Psoas muscle (tissue), 8 donors: ENCODE results near the gene ROBO1. TPM values are rescaled to one million over a fixed set of nuclear protein-coding genes. Genes with fewer than 3 reads are reported as not detected.
A peak's percentile ranks its signal among the peaks of the same experiment; 100 is the strongest.

Source experiments
- ATAC-seq, 4 donors: fragments of 200-7000 bp; cut with Tn5 transposase; one replicate each; pipeline ENCODE4 v1.9.1; 2020; ENCODE audit warnings: moderate library complexity in 3 of 4, mild to moderate bottlenecking in 2 of 4
- DNase-seq, 2 donors: peaks; one replicate each; pipeline ENCODE4 v3.0.0-alpha.2; 2020
- H3K27ac ChIP-seq: fragments of 200-600 bp; one replicate; pipeline ENCODE4 v1.8.0; 2022
- H3K27me3 ChIP-seq, 3 donors: fragments of 200-600 bp in 1 of 3; one replicate each; pipeline versions ENCODE4 v1.6.1 to v1.8.0; 2013 to 2022; ENCODE audit warnings: low read length in 2 of 3, mild to moderate bottlenecking in 2 of 3, moderate library complexity in 1 of 3; ENCODE audit not compliant: insufficient read depth in 3 of 3
- H3K36me3 ChIP-seq, 2 donors: fragments of 200-600 bp in 1 of 2; one replicate each; pipeline versions ENCODE4 v1.6.1 to v1.8.0; 2013 to 2022; ENCODE audit warnings: low read depth in 1 of 2, mild to moderate bottlenecking in 1 of 2, moderate library complexity in 1 of 2; ENCODE audit not compliant: insufficient read depth in 1 of 2
- H3K4me1 ChIP-seq: fragments of 200-600 bp; one replicate; pipeline ENCODE4 v1.8.0; 2022
- H3K4me3 ChIP-seq: fragments of 200-600 bp; one replicate; pipeline ENCODE4 v1.8.0; 2022; ENCODE audit warnings: mild to moderate bottlenecking
- H3K9me3 ChIP-seq: fragments of 200-600 bp; one replicate; pipeline ENCODE4 v1.8.0; 2022
- WGBS, 3 donors: extraction: QIAGEN DNeasy Blood & Tissue Kit; methylation state at CpG; one replicate each; pipeline versions ENCODE4 v1.1.6 to v1.1.7; 2013; 5-methylcytosine and 5-hydroxymethylcytosine counted together
- intact Hi-C, 2 donors: fragments of 100-400 bp; cut with DNase I; formaldehyde crosslinking; loops; one replicate each; pipeline versions ENCODE4 v1.11.0 to v1.14.2; 2022
- polyA plus RNA-seq, 3 donors: library from polyadenylated mRNA; stranded (reverse); fragments of 200-250 nt; gene quantifications; one replicate each; pipeline ENCODE4 v1.2.3, GENCODE V29; 2013
- total RNA-seq, 4 donors: library from RNA; stranded (reverse); fragmentation: NEBNext Ultra II Directional in 2 of 4; extraction: Animal tissue kit (Norgen Biotek cat#: 25700) in 2 of 4; gene quantifications; one replicate each; pipeline versions ENCODE4 v1.2.1 to v1.2.4, GENCODE V29; 2021 to 2023
- TF ChIP-seq, protein P1 (sequence below): fragments of 200-600 bp; IDR thresholded peaks from one replicate; pipeline ENCODE4 v1.8.0; 2022; ENCODE audit warnings: antibody characterized with exemption
- donor health status: healthy with polysubstance abuse.
- donor health status: DM: no; HTN: no; CAD: no; lungs with moderate emphysema.
- donor health status: Bipolar disorder and iron deficiency.
- donor health status: healthy.
- donor health status: DM: yes; HTN: yes; CAD: no.
- donor health status: DM: no; HTN: no; CAD: no.
- donor health status: DM: no; HTN: no; CAD: no.
- donor health status: DM: yes; HTN: yes; CAD: no.

The ROBO1 gene
- total and polyA plus RNA-seq, 7 donors, result 0.52 to 14.0 (median 4.9) TPM

DNA sequence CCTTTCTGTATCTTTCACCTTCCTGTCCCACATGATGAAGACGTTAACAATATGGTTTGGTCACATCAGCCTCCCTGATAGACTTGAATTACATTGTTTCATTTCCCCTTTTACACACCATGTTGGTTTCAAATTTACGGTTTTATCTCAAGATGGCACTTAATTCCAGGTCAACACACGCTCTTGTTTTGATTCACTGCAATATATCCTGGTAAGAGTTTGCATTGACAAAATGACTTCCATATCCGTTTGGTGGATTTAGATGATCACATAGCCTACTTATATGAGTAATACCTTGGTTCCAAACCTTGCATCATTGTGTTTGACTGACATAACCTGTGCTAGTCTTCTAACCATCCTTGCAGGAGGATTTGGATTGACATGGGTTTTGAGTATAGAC lies 499.4 kb downstream of the ROBO1 start:
- no peak for DNase-seq
- ATAC-seq, result no peak

DNA sequence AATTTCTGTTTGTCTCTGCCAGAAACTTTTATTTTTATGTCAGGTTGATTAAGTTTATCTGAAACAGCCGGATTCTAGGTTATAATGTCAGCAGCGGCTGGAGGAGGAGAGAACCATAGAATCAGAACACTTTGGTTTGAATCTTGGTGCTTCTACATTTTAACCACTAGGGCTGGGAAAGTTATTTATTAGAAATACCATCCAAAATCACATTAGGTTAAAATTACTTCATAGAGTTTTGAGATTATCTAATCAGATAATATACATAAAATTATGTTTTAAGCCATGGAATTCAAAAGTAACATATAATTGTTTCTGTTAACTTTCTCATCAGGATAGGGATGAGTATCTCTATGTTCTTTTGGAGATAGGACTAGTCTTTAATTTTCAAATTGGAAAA lies 502.9 kb downstream of the ROBO1 start:
- no peaks in the 10 kb centered on the region for H3K9me3 ChIP-seq
- no peaks in the 10 kb centered on the region for H3K36me3 ChIP-seq
- no peaks in the 10 kb centered on the region for H3K27me3 ChIP-seq
- intact Hi-C loops, result no loop called here
- ATAC-seq (no peak), DNase-seq (no peak)
- no peaks in the 10 kb centered on the region for H3K4me1 ChIP-seq
- H3K4me3 ChIP-seq, result no peak overlapping the region
- H3K27ac ChIP-seq, result no peak overlapping the region
- TF ChIP-seq, protein P1, sequence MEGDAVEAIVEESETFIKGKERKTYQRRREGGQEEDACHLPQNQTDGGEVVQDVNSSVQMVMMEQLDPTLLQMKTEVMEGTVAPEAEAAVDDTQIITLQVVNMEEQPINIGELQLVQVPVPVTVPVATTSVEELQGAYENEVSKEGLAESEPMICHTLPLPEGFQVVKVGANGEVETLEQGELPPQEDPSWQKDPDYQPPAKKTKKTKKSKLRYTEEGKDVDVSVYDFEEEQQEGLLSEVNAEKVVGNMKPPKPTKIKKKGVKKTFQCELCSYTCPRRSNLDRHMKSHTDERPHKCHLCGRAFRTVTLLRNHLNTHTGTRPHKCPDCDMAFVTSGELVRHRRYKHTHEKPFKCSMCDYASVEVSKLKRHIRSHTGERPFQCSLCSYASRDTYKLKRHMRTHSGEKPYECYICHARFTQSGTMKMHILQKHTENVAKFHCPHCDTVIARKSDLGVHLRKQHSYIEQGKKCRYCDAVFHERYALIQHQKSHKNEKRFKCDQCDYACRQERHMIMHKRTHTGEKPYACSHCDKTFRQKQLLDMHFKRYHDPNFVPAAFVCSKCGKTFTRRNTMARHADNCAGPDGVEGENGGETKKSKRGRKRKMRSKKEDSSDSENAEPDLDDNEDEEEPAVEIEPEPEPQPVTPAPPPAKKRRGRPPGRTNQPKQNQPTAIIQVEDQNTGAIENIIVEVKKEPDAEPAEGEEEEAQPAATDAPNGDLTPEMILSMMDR, result no peak
- 86 to 98% (median 91%) methylated on average over 2 of the region's 2 CpGs for WGBS, 3 donors

More for the DNA sequence above, 499.4 kb downstream of the ROBO1 start:
- intact Hi-C loops, result no loop called here
- no peaks in the 10 kb centered on the region for H3K36me3 ChIP-seq
- TF ChIP-seq, protein P1, result no peak
- no peak overlapping the region for H3K27ac ChIP-seq
- 90 to 93% (median 92%) methylated on average over 4 of the region's 4 CpGs for WGBS, 3 donors
- no peaks in the 10 kb centered on the region for H3K27me3 ChIP-seq
- no peaks in the 10 kb centered on the region for H3K4me1 ChIP-seq
- H3K4me3 ChIP-seq, result no peak overlapping the region
- no peaks in the 10 kb centered on the region for H3K9me3 ChIP-seq

DNA sequence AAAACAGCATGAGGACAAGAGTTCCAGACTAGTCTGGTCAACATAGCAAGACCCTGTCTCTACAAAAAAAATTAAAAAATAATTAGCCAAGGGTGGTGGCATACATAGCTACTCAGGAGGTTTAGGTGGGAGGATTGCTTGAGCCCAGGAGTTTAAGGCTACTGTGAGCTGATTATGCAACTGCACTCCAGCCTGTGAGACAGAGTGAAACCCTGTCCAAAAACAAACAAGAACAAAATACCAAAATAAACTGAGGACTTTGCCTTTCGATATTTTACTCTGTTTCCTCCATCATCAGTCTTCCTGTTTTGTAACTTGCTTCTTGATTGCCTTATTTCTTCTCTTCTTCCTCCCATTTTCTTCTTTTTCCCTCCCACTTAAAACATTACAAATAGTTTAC lies 504.4 kb downstream of the ROBO1 start:
- ATAC-seq, result no peak
- Histone ChIP-seq H3K27me3 (no peaks in the 10 kb centered on the region), H3K27ac (no peak overlapping the region), H3K36me3 (no peaks in the 10 kb centered on the region), H3K4me1 (no peaks in the 10 kb centered on the region), H3K4me3 (no peak overlapping the region), H3K9me3 (no peaks in the 10 kb centered on the region)
- 61 to 78% (median 78%) methylated on average over 1 of the region's 1 CpG for WGBS, 3 donors
- TF ChIP-seq, protein P1, result no peak
- intact Hi-C loops, result no loop called here
- DNase-seq, result no peak

DNA sequence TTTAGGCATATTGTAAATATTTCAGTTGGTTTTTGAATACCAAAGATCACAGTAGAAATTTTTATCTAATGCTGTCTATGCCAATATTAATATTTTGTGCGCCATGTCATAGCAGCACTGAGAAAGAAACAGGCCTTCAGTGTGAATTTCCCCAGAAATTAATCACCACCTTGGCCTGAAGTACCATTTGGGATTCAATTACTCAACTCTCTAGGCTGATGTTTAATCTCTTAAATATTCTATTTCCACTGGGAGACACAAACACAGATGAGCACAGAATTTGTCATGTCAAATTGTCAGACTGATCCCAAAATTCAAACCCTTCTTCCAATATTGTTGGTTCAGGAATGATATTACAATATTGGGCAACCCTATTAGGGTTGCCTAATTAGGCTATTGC lies 509.3 kb downstream of the ROBO1 start:
- H3K4me1 ChIP-seq, result no peaks in the 10 kb centered on the region
- intact Hi-C loops, result no loop called here
- H3K27me3 ChIP-seq, result no peaks in the 10 kb centered on the region
- H3K36me3 ChIP-seq, result no peaks in the 10 kb centered on the region
- DNase-seq, result no peak
- peak in 3 of 4 donors; percentile 25 to 46 (median 40) for ATAC-seq
- 67 to 93% (median 76%) methylated on average over 1 of the region's 1 CpG for WGBS, 3 donors
- H3K27ac ChIP-seq, result no peak overlapping the region
- no peak overlapping the region for H3K4me3 ChIP-seq
- TF ChIP-seq, protein P1, result no peak
- no peaks in the 10 kb centered on the region for H3K9me3 ChIP-seq

DNA sequence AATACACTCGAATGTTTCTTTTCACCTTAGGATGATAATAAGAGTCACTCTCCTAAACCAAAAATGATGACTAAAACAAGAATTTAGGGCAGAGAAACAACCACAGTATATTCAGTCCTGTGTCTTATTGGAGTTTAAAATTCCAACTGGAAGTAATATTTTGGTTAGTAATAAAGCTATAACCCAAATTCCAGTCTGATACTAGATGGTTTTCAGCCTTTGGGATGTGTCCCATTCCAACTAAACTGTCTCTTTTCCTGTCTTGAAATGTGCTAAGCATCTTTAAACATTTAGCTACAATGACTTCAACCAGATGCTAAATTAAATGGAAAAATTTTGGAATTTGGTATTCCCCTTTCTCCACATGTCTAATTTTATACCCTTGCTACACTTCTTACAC lies 510.0 kb downstream of the ROBO1 start:
- H3K27ac ChIP-seq, result no peak overlapping the region
- WGBS, 3 donors, result 60 to 79% (median 74%) methylated on average over 1 of the region's 1 CpG

More for the DNA sequence above, 510.0 kb downstream of the ROBO1 start:
- no peaks in the 10 kb centered on the region for H3K27me3 ChIP-seq
- ATAC-seq (no peak), DNase-seq (no peak)
- intact Hi-C loops, result no loop called here
- no peaks in the 10 kb centered on the region for H3K9me3 ChIP-seq
- TF ChIP-seq, protein P1, result no peak
- no peaks in the 10 kb centered on the region for H3K4me1 ChIP-seq
- H3K36me3 ChIP-seq, result no peaks in the 10 kb centered on the region
- no peak overlapping the region for H3K4me3 ChIP-seq
